HG03064 (cell line): ENCODE data around the gene ANKRD62.

ENCODE experiments used
- ATAC-seq: cut with Tn5 transposase; IDR thresholded peaks from one replicate; pipeline ENCODE4 v1.9.1; 2021; ENCODE audit warnings: low read depth; ENCODE audit not compliant: unreplicated experiment

Gene ANKRD62

DNA sequence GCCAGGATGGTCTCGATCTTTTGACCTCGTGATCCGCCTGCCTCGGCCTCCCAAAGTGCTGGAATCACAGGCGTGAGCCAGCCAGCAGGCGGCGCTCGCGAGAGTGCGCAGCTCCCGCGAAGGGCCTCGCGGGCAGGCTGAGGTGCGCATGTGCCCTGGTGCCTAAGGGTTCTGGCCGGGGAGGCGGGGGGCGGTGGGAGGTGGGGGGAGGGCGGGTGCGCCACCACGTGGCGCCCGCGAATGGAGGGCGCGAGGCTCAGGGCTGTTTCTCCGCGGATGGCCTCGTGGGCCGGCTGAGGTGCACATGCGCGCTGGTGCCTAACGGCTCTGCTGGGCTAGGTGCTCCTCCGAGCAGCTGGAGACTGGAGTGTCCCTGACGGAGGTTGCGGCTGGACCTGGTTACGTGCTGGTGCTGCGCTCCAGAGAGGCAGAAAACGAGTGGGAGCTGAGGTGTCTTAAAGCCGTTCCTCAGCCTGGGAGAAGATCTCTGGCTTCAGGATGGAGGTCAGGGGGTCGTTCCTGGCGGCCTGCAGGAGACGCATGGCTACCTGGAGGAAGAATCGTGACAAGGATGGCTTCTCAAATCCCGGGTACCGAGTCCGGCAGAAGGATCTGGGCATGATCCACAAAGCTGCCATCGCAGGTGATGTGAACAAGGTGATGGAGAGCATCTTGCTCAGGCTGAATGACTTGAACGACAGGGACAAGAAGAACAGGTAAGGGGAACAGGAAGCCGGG, at the start of gene ANKRD62:
Gene ANKRD62 (plus strand): TSS at position 324 of the 738 bp plus-strand sequence. CDS start 175 bp downstream, at position 499.
- ATAC-seq: no peak

DNA sequence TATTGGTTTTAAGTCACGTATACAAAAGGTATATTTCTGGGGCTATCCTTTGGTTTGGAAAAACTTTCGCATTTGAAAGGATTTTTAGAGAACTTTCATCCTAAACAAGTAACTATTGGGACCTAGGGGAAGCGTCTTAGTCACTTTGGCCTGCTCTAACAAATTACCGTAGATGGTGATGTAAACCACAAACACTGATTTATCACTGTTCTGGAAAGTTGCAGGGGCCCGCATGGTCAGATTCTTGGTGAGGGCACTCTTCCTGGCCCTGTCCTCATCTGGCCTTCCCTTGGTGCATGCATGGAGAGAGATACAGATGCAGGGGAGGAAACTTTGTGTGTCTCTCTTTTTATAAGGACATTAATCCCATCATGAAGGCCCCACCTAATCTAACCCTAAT, 49.1 kb upstream of the ANKRD62 start:
- ATAC-seq: no peak

DNA sequence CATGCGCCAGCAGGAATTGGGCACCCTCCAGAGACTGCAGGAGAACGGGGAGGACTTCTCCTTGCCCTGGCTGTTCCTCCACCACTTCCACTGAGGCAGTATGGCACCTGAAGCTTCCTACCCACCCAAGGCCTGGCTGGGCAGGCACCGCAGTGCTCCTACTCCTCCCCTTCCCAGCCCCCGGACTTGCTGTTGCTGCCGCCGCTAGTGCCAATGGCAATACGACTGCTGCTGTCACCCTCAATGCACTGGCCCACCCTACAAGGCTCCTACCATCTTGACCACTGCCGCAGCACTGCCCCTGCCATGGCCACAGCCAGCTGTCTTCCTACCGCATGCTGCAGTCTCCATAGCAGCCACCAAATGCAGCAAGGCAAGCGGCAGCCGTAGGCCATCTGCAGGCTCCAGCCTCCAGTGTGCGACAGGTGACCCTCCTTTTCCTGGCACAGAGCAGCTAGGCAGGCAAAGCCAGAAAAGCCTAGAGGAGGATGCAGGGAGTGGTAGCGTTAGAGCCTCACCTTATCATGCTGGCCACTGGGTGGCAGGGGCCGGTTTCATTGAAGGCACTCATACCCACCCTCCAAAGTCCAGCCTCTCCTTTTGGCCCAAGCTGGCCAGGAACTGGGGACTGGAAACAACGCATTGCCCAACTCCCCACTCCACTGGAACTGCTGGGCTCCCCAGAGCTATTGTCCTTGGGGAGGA, 47.4 kb upstream of the ANKRD62 start:
- ATAC-seq: no peak

DNA sequence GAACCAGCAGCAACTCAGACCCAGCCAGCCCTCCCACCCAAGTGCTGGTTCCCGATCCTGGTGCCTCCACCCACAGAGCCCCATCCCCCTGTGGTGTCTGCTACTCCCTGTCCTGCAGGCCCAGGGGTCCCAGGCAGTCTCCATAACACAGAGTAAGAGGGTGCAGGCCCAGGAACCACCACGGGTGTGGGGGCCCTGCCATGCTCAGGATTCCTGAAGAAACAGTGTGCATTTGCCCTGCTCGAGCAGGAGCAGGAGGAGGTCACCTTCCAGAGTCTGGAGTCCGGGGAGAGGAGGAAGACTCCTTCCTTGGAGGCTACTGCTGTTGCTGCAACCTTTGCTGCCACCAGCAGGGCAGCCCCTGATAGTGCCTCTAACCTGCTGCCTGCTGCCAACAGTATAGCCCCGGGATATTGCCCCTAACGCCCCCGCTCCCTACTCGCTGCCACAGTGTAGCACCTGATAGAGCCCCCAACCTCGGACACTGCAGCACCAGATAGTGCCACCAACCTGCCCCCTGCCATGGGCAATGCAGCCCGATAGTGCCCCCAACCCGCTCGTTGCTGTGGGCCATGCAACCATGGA, 46.8 kb upstream of the ANKRD62 start:
- ATAC-seq: no peak

DNA sequence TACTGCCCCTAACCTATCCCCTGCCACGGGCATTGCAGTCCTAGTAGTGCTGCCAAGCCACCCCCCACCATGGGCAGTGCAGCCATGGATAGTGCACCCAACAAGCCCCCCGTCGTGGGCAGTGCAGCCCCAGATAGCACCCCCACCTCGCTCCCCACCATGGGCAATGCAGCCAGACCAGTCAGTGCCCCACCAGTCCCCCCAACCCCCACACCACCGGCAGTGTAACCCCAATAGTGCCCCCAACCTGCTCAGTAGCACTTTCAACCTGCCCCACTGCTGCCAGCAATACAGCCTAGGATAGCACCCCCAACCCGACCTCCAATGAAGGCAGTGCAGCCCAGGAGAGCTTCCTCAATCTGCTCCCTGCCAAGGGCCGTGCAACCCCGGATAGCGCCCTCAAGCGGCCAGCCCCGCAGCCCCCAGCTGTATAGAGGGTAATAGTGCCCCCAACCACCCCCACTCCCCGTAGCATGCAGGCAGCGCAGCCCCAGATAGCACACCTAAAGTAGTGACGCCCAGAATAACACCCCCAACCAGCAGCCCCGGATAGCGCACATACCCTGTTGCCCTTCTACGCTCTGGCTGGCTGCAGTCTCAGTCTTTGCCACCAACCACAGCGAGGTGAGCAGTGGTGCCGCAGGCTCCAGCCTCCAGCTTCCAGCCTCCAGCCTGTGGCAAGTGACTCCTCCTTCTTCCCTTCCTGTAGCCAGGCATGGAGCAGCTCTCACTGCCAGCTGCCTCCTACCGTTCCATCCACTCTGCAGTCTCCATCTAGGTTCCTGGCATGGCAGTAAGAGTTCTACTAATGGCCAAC, 45.4 kb upstream of the ANKRD62 start:
- ATAC-seq: no peak

DNA sequence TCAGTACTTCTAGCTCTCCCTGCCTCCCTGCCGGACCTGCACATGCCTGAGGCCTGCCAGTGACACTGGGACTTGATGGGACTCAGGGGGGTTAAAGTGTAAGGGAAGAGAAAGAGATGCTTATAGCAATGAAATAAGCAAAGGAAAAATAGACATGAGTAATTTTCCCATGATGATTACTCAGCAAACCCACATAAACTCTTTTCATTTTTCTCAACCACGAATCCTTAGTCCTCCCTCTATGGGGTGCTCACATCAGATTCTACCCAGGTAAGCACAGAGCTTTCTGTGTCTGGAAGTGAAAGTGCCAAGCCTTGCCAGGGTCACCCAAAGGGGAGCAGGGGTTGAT, 44.8 kb upstream of the ANKRD62 start:
- ATAC-seq: no peak

DNA sequence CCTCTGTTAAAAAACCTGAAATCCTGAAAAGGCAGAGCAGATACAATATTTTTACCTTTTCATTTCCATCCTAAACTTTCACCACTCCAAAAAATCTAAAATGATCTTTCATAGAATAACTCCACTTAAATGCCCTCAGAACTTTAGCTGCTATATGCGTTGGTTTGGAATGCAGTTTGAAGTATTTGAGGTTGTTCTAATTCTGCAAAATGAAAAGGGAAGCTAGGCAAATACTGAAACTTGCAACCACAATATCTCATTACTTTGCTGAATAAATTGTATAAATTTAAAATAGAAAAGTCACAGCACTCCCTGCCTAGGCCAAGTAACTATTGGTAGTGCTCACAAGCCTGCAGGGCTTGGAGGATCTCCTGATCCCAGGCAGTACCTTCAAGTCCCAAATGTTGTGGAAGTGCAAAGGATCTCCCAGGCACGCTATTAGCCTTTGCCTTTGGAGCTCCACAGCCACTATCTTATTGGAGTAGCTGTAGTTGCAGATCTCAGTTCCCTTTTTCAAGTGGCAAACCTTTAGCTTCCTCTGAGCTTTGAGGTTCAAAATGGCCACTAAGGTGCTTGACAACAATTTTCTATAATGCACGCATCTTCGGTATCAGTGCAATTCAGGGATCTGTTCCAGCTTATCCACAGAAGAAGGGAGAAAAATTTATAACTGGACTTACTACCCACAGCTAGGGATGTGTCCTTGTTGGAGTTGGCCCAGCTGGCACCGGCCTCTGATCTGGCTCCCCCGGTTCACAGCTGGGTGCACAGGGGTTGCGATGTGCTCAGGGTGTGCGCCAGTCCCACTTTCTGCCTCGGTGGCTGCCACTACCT, 43.4 kb upstream of the ANKRD62 start:
- peak; percentile 93 for ATAC-seq

DNA sequence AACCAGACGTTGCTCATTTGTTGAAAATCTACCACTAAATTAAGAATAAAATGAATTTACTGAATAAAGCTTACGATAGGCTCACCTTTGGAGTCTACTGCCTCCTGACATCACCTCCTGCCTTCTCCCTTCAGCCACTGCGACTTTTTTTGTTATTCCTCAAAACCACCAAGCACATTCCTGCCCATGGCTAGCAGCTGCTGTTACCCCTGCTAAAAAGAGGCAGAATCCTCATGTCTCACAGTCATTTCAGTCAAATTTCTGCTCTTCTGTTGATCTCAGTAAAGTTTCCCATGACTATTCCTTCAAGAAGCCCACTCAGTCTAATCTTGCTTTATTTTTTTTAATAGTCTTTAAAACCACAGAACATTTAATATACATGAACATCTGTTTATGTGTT, 40.8 kb upstream of the ANKRD62 start:
- no peak for ATAC-seq

DNA sequence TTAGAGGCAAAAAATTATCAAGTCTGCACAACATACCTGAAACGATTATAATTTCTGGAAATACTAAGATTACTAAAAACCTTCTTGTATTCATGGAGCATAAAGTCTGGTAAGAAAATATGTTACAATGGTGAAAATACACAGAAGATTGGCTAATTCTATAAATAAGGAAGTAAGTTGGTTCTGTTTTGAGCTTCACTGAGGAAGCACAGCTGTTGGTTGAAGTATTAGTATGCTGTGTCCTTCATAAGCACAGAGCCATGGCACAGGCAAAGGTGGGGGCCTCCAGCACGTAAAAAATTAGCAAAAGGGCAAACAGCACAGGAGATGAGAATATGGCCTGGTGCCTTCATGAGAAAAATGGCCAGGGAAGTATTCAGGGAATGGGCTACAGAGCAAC, 40.4 kb upstream of the ANKRD62 start:
- ATAC-seq: no peak

DNA sequence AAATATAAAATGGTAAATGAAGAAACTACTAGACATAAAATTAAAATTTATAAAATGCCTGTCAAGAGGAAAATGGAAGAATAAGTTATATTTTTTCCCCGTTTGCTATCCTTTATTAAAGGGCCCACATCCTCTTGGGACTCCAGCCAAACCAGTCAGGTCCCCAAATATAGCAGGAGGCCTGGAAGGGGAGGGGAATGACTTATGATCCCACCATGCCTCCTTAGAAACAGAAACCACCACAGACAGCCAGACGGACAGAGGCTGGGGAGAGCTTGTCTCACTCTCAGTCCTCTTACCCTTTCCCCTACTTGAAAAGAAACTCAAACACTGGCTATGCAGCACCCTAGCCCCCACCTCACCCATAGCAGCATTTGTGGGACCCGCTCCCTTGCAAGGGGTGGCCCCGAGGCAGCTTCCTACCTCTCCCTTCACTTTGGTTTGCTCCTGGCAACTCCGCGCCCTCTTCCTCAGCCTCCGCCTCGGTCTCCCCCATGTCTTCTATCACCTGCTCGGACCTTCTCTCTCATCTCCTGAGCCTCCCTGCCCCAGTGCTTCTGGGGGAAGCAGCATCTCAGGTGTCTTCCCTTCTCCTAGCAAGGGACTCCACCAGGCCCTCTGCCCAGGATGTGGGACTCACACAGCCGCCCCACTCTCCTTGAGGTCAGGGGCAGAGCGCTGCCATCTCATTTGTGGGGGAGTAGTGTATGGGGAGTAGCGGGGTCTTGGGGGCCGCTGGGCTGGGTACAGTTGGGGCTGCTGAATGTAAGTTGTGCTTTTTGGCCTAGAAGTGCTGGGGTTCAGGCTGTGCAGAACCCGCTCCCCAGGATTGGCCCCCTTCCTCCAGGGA, 37.4 kb upstream of the ANKRD62 start:
- ATAC-seq: no peak

DNA sequence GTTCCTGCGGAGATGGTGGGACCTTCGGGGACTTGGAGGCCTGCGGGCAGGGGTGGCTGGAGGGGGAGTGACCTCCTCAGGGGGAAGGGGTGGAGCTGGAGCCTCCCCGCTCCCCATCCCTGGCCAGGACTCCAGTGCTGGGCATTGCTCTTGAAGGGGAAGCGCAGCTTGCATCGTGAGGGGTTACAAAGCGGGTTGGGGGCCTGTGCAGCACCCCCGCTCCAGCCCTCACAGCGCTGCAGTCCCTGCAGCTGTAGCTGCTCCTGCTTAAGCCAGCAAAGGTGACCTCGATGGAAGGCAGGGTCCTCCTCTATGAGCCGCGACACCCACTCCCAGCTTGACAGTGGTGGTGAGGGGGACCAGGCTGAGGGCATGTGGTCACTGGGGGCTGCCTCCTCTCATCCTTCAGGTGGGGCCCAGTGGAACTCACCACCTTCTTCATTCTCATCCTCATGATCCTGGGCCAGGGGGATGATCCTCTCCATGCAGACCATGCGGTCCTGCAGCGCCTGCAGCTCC, 36.7 kb upstream of the ANKRD62 start:
- ATAC-seq: no peak

DNA sequence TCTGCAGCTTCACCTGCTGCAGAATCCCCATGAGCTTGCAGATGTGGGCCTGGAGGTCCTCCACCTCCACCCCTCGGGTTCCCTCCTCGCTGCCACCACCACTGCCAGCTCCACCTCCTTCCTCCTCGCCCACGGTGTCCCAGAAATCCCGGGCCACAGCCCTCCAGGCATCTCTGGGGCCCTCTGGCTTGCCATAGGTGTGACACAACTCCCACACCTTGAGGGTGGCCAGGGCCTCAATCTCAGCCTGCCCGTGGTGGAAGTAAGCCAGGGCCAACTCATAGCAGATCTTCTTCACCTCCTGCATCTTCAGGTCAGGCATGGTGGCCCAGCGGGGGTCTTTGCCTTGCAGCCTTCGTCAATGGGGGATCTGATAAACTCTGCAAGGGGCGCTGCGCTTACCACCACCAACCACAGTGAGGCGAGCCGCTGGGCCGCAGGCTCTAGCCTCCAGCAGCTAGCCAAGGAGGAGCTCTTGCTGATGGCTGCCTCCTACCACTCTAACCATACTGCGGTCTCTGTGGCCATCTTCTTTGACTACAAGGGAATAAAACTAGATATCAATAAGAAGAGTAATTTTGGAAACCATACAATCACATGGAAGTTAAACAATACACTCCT, 36.1 kb upstream of the ANKRD62 start:
- no peak for ATAC-seq

DNA sequence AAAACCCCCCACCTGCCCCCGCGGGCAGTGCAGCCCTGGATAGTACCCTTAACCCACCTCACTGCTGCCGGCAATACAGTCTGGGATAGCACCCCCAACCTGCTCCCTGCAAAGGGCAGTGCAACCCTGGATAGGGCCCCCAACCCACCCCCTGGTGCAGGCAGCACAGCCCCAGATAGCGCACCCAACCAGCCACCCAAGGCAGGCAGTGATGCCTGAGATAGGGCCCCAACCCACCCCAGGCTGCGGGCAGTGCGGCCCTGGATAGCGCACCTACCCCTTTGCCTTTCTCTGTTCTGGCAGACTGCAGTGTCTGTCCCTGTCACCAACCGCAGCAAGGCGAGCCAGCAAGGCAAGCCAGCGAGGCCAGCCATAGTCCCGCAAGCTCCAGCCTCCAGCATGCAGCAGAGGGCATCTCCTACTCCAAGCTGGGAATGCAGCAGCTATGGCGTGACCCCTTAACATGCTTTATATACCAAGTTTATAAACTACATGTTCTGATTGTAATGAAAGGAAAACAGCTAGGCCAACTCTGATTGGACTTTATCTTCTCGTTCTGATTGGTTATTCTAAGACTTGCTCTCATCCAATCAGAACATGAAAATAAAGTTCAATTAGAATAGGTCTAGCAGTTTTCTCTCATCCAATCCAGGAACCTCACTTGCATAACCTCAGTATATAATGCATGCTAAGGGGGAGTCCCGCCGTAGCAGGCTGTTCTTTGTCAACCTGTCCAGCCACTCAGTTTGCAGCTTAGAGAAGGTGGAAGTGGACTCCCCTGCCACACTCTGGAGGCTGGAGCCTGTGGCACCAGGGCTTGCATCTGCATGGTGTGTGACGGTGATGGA, 34.1 kb upstream of the ANKRD62 start:
- no peak for ATAC-seq

DNA sequence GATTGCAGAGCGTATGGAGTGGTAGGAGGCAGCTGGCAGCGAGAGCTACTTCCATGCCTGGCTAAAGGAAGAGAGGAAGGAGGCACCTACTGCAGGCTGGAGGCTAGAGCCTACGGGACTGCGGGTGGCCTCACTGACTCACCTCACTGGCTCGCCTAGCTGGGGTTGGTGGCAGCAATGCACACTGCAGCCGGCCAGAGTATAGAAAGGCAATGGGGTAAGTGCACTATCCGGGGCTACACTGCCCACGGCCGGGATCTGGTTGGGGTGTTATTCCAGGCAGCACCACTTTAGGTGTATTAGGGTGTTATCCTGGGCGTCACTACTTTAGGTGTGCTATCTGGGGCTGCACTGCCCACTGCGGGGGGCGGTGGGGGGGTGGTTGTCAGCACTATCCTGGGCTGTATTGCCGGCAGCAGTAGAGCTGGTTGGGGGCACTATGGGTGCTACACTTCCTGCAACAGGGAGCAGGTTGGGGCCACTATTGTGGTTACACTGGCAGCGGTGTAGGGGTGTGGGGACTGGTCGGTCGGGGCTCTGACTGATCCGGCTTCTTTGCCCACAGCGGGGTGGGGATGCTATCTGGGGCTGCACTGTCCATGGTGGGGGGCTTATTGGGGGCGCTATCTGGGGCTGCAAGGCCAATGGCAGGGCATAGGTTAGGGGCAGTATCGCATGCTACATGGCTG, 33.3 kb upstream of the ANKRD62 start:
- ATAC-seq: no peak

DNA sequence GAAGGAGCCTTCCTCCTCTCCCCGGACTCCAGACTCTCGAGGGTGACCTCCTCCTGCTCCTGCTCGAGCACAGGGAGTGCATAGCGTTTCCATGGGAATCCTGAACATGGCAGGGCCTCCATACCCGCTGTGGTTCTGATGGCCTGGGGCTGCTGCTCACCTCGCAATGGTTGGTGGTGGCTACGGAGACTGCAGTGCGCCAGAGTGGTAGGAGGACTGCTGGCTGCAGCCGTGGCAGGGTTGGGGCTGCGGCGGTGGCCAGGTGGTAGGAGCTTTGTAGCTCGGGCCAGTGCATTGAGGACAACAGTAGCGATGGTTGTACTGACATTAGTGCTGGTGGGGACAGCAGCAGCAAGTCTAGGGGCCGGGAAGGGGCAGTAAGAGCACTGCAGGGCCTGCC, 32.0 kb upstream of the ANKRD62 start:
- no peak for ATAC-seq

DNA sequence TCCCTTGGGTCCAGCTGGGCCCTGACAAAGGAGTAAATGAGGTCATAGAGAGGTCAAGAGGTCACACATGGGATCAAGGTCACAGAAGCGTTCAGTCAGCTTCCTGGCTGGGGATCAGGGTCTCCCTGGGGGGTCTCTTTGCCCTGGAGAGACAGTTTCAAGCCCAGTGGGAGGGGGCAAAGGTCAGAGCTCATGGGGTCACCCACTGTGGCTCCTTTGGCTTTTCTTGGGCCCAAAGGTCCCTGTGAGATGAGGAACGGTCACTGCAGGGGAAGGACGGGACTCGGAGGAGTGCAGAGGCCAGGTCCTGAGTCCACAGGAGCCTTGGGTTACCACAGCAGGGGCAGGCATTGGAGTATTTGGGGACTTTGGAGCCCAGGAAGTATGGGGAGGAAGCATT, 30.7 kb upstream of the ANKRD62 start:
- ATAC-seq: no peak

DNA sequence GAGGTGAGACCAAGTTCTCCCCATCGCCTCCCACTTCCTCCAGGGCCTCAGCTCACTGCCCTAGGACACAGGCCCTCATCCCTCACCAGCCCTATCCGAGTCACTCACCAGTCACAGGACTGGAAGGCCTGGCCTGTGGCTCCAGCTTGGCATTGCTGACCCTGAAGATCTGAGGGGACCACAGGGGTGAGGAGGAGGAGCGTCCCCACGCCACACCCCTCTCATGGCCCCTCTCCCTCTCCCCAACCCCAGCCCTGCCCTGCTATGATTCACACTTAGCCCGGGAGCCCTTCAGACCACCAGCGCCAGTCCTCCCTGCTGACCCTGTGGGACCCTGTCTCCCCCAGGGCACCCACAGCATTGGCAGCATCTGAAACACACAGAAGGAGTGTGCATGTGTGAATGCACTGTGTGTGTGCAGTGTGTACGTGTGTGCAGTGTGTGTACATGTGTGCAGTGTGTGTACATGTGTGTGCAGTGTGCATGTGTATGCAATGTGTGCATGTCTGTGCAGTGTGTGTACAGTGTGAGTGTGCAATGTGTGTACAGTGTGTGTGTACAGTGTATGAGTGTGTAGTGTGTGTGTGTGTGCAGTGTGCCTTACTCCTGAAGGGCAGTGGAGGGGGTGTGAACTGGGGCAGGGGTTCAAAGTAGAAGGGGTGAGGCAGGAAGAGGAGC, 29.4 kb upstream of the ANKRD62 start:
- ATAC-seq: no peak
